NCI-H2227 (cell line): ENCODE data around the gene ZDHHC20.

Experiments
- DNase-seq: peaks from one replicate; lab custom pipeline; 2025; ENCODE audit not compliant: unreplicated experiment; lab: John Stamatoyannopoulos, UW

Gene ZDHHC20

DNA sequence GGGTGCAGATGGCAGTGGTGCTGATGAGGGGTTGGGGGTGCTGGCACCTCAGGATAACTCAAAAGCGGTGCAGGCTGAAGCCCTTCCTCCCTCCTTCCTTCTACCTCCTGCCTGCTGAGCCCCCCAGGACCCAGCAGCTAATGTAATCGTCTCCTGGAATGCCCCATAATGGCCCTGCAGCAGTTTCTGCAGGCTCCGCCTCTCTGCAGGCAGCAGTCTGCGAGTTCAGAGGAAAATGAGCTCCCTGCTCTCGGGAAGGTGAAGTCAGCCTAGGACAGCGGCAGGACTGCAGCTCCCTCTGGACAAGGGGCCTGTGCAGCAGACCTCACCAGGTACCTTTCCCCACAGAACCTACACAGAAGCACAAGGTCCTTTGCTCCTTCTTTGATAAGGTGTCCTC is 130.9 kb downstream of the ZDHHC20 start:
- DNase-seq, result no peak

- peak; percentile 55 for DNase-seq
These were observed 132.7 kb downstream of the ZDHHC20 start for GRCh38 chr13:21326155-21327031.

- no peak for DNase-seq
These were observed 134.3 kb downstream of the ZDHHC20 start for GRCh38 chr13:21324803-21325202.

GRCh38 chr13:21322988-21323387 is 136.1 kb downstream of the ZDHHC20 start:
- no peak for DNase-seq
